NCI-H2171 treated with DMSO at 0.1 percent for 48 hours (cell line): ENCODE data around the gene CHRNA4.
A peak's percentile ranks its signal among the peaks of the same experiment; 100 is the strongest.

Source experiments
- DNase-seq: peaks from one replicate; lab custom pipeline; 2025; lab: John Stamatoyannopoulos, UW

The CHRNA4 gene

DNA sequence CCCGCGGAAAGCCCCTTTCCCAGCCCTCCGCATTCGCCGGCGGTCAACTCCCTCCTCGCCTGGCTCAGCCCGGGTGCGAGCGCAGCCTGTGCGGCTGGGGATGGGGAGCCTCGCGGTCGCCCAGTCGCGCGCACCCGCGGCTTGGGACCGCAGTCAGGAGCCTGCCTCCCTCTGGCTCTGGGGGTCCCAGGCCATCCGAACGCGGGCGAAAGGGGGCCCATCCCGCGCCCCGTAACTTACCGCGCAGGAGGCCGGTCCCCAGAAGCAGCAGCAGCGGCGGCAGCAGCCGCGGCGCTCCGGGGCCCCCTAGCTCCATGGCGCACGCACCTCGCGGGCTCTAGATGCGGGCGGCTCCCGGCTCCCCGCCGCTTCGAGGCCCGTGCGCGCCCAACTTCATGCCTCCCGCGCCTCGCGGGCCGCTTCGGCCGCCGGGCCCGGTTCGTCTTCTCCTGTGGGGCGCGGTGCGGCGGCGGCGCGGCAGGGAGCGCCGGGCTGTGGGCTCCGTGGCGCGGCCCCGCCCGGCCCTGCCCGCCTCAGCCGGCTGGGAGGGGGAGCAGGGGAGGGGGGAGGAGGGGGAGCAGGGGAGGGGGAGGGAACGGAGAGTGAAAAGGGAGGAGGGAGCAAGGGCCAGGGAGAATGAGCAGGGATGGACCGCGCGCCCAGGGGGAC is at the start of gene CHRNA4:
Gene CHRNA4, minus strand, starts transcription at position 500 of the 669 bp plus-strand sequence. Its CDS starts 184 bp downstream, at position 316.
- peak; percentile 44 for DNase-seq

DNA sequence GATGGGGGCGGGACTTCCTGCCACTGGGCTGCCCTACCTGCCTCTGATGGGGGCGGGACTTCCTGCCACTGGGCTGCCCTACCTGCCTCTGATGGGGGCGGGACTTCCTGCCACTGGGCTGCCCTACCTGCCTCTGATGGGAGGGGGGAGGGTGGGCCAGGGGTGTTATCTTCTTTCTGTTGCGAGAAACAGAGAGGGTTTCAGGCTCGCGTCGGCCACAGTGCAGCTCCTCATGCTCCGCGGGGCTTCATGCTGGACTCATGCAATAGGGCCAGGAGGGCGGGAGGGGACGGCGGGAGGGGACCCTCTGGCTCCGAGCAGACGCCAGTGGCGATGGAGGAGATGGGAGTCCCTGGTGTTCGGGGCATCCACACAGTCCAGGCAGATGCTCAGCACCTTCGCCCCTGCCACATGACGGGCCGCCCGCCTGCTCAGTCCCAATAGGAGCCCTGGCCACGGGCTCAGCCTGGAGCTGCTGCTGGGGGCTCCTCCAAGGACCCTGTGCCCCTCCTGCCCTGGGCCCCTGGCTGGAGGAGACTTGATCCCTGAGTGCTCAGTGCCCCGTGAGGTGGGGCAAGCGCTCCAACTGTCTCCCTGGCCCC is 48.8 kb upstream of the CHRNA4 start:
- peak; percentile 63 for DNase-seq

DNA sequence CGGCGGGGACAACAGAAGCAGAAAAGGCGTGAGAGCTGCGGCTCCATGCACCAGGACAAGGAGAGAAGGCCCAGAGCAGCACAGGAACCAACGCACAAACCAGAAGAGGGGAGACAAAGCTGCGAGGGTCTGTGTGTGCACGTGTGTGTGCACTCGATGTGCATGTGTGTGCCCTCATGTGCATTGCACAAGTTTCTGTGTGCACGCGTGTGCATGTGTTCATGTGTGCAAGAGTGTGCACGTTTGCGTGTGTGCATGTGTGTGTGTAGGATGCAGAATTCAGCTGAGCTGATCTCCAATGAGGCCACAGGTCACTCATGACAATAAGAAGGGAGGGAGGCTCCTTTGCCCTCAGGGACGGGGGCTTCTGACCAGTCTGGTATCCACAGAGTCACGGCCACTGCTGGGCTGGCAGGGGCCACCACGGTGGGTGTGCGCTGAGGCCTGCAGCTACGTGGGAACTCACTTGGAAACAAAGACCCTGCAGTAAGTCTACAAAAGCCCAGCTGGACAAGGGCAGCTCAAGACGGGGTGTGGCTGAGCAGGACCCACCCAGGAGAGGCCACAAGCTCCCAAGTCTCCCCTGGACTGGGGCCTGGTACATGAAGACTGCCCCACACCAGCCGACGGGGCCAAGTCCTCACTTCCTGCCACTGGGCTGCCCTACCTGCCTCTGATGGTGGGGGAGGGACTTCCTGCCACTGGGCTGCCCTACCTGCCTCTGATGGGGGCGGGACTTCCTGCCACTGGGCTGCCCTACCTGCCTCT is 48.1 kb upstream of the CHRNA4 start:
- DNase-seq, result peak; percentile 83

GRCh38 chr20:63408684-63409046 is 47.5 kb upstream of the CHRNA4 start:
- DNase-seq, result no peak

DNA sequence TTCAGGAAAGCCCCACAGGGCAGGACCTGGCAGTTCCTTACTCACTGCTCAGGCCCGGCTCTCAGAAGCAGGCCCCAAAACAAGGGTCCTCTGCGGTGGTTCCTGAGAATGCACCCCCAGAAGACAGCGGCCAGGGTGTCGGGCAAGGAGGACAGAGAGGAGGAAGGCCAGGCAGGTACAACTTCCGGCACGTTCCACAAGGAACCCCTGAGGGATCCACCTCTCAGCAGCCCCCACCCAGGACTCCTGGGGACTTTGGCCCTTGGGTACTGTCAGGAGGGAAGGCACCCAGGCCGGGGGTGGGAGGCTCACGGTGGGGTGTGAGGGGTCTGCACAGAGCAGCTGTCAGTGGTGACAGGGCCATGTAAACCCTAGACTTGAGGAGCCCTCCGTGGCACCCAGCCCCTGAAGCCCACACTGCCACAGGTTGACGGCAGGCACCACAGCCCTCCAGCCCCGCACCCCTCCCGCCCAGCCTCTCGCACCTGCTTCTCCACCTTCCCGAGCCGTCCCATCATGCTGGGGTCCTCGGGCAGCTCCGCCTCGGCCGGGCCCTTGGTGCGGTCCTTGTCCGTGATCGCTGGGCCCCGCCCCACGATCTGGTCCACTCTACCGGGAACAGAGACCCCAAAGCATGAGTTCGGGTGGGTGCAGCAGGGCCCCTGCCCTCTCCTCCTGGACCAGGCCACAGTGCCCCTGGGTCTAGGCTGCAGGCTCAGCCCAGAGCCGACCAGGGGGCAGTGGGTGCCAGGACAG is 47.0 kb upstream of the CHRNA4 start:
- no peak for DNase-seq

DNA sequence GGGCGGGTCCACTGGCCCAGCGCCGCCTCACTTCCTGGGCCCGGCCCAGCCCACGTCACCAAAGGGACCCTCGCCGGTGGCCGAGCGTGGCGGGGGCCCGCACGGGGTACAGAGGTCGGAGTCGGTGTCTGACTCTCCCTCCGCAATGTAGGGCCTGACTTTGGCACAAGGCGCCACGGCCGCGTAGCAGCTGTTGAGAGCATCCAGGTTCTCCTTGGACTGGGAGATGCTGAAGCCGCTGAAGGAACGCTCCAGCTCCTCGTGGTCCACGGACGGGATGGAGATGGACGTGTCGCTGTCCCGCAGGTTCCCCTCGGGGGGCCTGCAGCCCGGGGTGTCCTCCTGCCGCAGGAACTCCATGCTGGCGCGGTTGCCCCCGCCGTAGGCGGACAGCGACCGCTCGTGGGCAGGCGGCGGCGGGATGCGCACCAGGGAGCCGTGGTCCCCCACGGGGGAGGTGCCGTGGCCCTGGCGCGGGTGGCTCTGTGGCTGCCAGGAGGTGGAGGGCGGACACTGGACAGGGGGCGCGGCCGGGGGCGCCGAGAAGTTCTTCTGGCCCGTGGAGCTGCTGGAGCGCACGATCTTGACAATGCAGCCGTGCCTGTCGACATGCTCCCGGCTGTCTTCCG is 45.6 kb upstream of the CHRNA4 start:
- no peak for DNase-seq

DNA sequence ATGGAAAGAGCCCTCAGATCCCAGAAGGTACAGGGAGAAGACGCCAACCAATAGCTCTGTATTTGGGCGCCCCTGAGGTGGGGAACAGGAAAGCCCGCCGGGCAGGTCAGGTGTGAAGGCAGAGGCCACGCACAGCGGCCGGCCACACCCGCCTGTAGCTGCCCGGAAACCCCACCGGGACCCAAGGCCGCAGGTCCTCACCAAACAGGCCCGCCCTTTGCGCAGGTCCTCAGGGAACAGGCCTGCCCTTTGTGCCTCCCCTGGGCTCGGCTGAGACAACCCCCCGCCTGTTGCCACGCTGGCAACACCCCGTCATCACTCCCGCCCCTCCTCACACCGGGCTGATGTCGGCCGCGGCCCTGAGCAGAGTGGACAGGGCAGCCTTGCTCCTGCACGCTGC is 44.9 kb upstream of the CHRNA4 start:
- no peak for DNase-seq

DNA sequence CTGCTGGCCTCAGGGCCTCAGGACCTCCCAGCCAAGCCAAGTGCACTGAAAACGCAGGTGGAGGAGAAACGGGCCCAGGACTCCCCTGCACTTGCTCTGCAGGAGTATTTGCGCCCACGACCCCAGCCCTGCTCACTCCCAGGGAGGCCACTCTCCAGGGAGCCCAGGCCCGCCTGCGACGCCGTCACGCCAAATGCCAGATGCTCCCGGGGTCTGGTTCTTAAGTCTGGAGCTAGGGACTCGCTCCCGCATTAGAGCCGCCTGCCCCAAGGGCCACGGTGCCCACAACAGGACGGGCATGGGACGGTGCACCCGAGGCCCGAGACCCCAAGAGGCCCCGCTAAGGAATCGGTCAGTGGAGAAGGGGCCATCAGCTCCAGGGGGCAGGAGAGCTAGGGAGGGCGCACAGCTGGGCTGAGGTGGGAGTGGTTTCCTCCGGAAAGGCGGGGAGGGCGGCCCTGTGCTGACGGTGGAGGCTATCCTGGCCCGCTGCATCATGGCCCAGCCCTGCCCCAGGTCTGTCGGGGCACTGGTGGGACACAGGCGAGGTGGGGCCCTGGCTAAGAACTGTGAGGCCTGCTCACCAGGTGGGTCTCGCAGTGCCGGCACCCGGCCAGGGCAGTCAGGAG is 44.1 kb upstream of the CHRNA4 start:
- peak; percentile 31 for DNase-seq

GRCh38 chr20:63404129-63405085 is 43.3 kb upstream of the CHRNA4 start:
- peak; percentile 93 for DNase-seq

DNA sequence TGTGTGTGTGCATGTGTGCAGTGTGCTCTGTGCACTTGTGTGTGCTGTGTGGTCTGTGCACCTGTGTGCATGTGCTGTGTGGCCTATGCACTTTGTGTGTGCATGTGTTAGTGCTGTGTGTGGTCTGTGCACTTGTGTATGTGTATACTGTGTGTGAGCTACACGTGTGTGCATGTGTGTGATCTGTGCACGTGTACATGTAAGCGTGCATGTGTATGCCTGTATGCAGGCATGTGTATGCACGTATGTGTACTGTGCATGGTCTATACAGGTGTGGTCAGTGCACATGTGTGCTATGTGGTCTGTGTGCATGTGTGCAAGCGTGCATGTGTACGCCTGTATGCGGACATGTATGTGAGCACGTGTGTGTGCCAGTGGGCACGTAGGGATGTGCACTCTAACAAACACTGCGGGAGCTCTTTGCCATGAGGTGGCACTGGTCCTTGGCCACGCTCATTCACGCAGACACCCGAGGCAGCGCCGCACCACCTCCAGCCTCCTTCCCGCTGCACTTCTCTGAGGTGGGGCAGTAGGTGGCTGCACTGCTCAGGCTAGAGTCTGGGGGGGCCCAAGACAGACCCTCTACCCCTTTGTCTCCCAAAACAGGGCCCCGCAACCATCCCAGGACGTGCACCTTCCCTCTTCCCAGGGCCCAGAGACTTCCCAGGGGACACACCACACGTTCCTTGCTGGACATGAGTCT is 42.4 kb upstream of the CHRNA4 start:
- DNase-seq, result peak; percentile 52

GRCh38 chr20:63402860-63403220 is 41.7 kb upstream of the CHRNA4 start:
- DNase-seq, result peak; percentile 82

GRCh38 chr20:63402181-63402859 is 41.2 kb upstream of the CHRNA4 start:
- peak; percentile 63 for DNase-seq

DNA sequence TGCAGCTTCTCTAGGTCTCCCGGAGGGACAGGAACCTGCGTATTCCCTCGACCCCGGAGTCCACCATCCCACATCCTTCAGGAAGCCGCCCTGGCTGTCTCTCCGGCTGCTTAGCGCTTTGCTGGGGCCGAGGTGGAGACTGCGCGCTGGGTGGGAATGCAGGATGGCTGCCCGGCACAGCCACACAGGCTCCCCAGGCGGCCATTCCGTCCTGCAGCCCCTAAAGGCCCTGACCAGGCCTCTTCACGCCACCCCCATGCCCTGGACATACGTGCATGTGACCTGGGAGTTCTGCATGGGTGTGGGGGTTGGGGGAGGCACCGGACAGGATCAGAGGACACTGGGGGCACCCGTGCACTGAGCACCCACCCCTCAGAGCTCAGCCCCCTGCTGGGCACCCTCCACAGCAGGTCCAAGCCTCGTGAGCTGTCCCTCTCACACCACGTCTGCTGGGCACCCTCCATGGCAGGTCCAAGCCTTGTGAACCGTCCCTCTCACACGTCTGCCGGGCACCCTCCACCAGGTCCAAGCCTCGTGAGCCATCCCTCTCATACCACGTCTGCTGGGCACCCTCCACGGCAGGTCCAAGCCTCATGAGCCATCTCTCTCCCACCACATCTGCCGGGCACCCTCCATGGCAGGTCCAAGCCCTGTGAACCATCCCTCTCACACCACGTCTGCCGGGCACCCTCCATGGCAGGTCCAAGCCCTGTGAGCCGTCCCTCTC is 40.4 kb upstream of the CHRNA4 start:
- no peak for DNase-seq

GRCh38 chr20:63400486-63401210 is 39.5 kb upstream of the CHRNA4 start:
- no peak for DNase-seq

DNA sequence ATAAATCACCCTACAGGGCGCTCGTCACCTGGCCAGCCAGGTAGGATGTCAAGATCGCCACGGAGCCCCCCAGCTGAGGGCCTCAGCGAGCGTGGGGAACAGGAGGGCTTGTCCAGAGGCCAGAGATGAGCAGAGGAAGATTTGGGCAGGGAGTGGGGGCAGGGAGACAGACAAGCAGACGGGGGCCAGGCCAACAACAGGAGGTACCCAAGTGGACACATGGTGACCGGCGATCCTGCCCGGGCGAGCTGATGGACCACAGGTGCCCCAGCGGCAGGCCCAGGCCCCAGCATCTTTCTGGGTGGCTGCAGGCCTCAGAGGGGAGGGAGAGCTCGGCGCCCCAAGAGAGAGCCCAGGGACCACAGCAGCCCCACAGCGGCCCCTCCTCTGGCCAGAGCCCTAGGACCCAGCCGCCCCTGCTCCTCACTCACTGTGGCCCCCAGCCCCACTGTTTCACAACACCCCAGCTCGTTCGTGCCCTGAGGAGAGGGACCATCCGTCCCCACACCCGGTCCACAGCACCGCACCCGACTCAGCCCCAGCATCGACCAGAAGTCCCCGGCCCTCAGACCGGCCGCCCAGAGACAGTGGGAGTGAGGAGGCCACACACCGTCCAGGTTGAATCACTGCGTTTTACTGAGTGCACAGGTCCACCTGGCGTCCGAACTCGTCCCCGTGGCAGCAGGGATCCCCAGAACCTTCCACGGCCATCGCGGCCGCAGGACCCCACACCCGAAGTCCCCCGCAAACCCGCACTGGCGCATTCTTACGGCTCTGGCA is 38.6 kb upstream of the CHRNA4 start:
- no peak for DNase-seq

DNA sequence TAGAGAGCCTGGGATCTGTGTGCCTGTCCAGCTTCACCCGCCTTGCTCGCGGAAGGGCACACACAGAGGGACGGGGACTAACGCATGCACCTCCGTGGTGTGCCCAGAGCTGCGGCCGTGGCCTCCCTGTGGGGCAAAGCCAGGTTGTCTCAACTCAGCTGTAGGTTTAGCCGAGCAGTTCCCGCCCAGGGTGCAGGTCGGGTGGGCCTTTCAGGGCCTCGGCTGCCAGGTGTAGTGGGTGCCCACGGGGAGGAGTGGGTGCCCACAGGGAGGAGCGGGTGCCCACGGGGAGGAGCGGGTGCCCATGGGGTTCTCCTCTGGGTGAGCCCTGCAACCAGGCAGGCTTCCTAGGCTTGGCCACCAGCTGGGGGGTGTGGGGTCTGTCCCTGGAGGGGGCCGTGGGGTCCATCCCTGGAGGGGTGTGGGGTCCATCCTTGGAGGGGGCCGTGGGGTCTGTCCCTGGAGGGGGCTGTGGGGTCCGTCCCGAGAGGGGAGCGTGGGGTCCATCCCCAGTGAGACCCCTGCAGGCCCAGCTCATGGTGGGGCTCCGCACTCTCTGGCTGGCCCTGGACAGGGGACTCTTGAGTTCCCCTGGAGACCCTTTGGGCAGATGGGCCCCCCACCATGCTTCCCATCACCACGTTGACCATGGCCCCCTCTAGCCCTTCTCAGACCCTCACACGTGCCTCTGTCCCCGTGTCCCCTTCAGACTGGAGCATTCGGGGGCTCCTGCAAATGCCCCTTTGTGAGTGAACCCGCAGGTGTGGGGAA is 37.8 kb upstream of the CHRNA4 start:
- no peak for DNase-seq
